SU-DHL-6 (cell line): ENCODE measurements around the gene SCN4A.
A peak's percentile ranks its signal among the peaks of the same experiment; 100 is the strongest.

Experiments used
- H2AFZ ChIP-seq: fragments of 200-600 bp; sonication (generic); 2 replicates; pipeline ENCODE4 v1.6.1; 2014; ENCODE audit warnings: low read depth, mild to moderate bottlenecking, moderate library complexity, mixed read lengths, antibody characterized with exemption, low read length; ENCODE audit not compliant: severe bottlenecking
- H3F3A ChIP-seq: fragments of 200-600 bp; shearing (Covaris generic); 2 replicates; pipeline ENCODE4 v1.6.0; 2016; ENCODE audit warnings: antibody characterized with exemption, mild to moderate bottlenecking; ENCODE audit not compliant: insufficient read depth
- H3K27ac ChIP-seq: fragments of 200-600 bp; sonication (generic); 2 replicates; pipeline ENCODE4 v1.5.1; 2016; ENCODE audit warnings: low read depth, mild to moderate bottlenecking, low read length, moderate library complexity, mixed read lengths
- H3K27me3 ChIP-seq: fragments of 200-600 bp; sonication (generic), shearing (Covaris generic); 2 replicates; pipeline ENCODE4 v1.6.0; 2014; ENCODE audit warnings: mild to moderate bottlenecking, low read length
- H3K36me3 ChIP-seq: fragments of 200-600 bp; sonication (generic); 2 replicates; pipeline ENCODE4 v1.6.1; 2014; ENCODE audit warnings: mild to moderate bottlenecking, low read length, mixed read lengths
- H3K4me2 ChIP-seq: fragments of 300-600, 200-600 bp; shearing (Covaris generic), sonication (generic); 2 replicates; pipeline ENCODE4 v1.6.0; 2014; ENCODE audit warnings: low read length, low read depth, mild to moderate bottlenecking; ENCODE audit not compliant: poor library complexity, severe bottlenecking
- H3K4me3 ChIP-seq: fragments of 200-600 bp; sonication (generic); 2 replicates; pipeline ENCODE4 v1.5.1; 2014; ENCODE audit warnings: antibody characterized with exemption, low read length, mild to moderate bottlenecking, mixed read lengths; ENCODE audit not compliant: insufficient read depth, poor library complexity, severe bottlenecking
- H3K79me2 ChIP-seq: fragments of 200-600 bp; sonication (generic); 2 replicates; pipeline ENCODE4 v1.6.1; 2014; ENCODE audit warnings: mild to moderate bottlenecking, low read length, moderate library complexity; ENCODE audit not compliant: insufficient read depth
- H3K9ac ChIP-seq: fragments of 200-600 bp; sonication (generic); 2 replicates; pipeline ENCODE4 v1.7.0; 2014; ENCODE audit warnings: mild to moderate bottlenecking, low read length
- H3K9me2 ChIP-seq: fragments of 200-600 bp; sonication (generic); replicated peaks from 2 replicates; pipeline ENCODE4 v1.6.1; 2014; ENCODE audit warnings: low read length; ENCODE audit not compliant: insufficient read depth
- H3K9me3 ChIP-seq: fragments of 200-600 bp; sonication (generic); 2 replicates; pipeline ENCODE4 v1.6.1; 2014; ENCODE audit warnings: low read length, mixed read lengths; ENCODE audit not compliant: insufficient read depth
- H4K20me1 ChIP-seq: fragments of 200-600 bp; sonication (generic); 2 replicates; pipeline ENCODE4 v1.6.1; 2014; ENCODE audit warnings: low read depth, mild to moderate bottlenecking, antibody characterized with exemption, low read length, moderate library complexity, mixed read lengths
- CTCF ChIP-seq: fragments of 200-600 bp; sonication (generic); IDR thresholded peaks from one replicate; pipeline ENCODE4 v1.5.1; 2017; ENCODE audit warnings: antibody characterized with exemption, mild to moderate bottlenecking, low read length, moderate library complexity; ENCODE audit not compliant: insufficient read depth, poor library complexity, severe bottlenecking
- EZH2phosphoT487 ChIP-seq: fragments of 200-600 bp; sonication (generic), shearing (Covaris generic); conservative IDR thresholded peaks from 2 replicates; pipeline ENCODE4 v1.6.1; 2018; ENCODE audit warnings: mild to moderate bottlenecking, antibody characterized with exemption, low read length, moderate library complexity, mixed read lengths

The SCN4A gene

GRCh38 chr17:63944736-63945499, 27.8 kb downstream of the SCN4A start:
- TF ChIP-seq EZH2phosphoT487 (no peak), CTCF (no peak)
- no peaks in the 10 kb centered on the region for H3K9me3 ChIP-seq
- H3K4me2 ChIP-seq, result peak overlapping the region; percentile 13
- H3K36me3 ChIP-seq, result no peaks in the 10 kb centered on the region
- peaks cover 3% of the 10 kb centered on the region for H3F3A ChIP-seq
- no peaks in the 10 kb centered on the region for H3K27me3 ChIP-seq
- H3K9me2 ChIP-seq, result no peaks in the 10 kb centered on the region
- H3K4me3 ChIP-seq, result no peak overlapping the region
- no peaks in the 10 kb centered on the region for H4K20me1 ChIP-seq
- no peaks in the 10 kb centered on the region for H3K79me2 ChIP-seq
- no peak overlapping the region; the same call in 1 of the 2 replicates for H3K9ac ChIP-seq
- no peak overlapping the region for H2AFZ ChIP-seq
- H3K27ac ChIP-seq, result peak overlapping the region; percentile 87

GRCh38 chr17:63943745-63944144, 29.0 kb downstream of the SCN4A start:
- no peaks in the 10 kb centered on the region for H3K79me2 ChIP-seq
- no peak overlapping the region for H3K4me3 ChIP-seq
- H3K9me2 ChIP-seq, result no peaks in the 10 kb centered on the region
- peaks cover 3% of the 10 kb centered on the region for H3F3A ChIP-seq
- no peaks in the 10 kb centered on the region for H3K36me3 ChIP-seq
- H3K9me3 ChIP-seq, result no peaks in the 10 kb centered on the region
- H3K27ac ChIP-seq, result no peak overlapping the region
- no peak overlapping the region for H3K9ac ChIP-seq
- no peak overlapping the region for H2AFZ ChIP-seq
- TF ChIP-seq EZH2phosphoT487, result no peak
- TF ChIP-seq CTCF, result peak; percentile 16
- H4K20me1 ChIP-seq, result no peaks in the 10 kb centered on the region
- no peak overlapping the region for H3K4me2 ChIP-seq
- H3K27me3 ChIP-seq, result no peaks in the 10 kb centered on the region

- H3K27me3 ChIP-seq, result no peaks in the 10 kb centered on the region
- peaks cover 3% of the 10 kb centered on the region for H3F3A ChIP-seq
- no peak overlapping the region for H3K9ac ChIP-seq
- H3K4me3 ChIP-seq, result no peak overlapping the region
- H3K9me2 ChIP-seq, result no peaks in the 10 kb centered on the region
- no peaks in the 10 kb centered on the region for H3K9me3 ChIP-seq
- H3K36me3 ChIP-seq, result no peaks in the 10 kb centered on the region
- no peak overlapping the region for H2AFZ ChIP-seq
- no peak overlapping the region for H3K27ac ChIP-seq
- H3K79me2 ChIP-seq, result no peaks in the 10 kb centered on the region
- no peaks in the 10 kb centered on the region for H4K20me1 ChIP-seq
- H3K4me2 ChIP-seq, result no peak overlapping the region
- TF ChIP-seq CTCF (no peak), EZH2phosphoT487 (no peak)
These were observed 30.3 kb downstream of the SCN4A start for GRCh38 chr17:63942309-63942985.
